SK-N-MC (cell line): ENCODE data around the gene COL6A2.

Experiments
- DNase-seq: peaks from one replicate; pipeline ENCODE4 v3.0.0-alpha.2; 2011; ENCODE audit warnings: low read depth, low spot score
- H3K27ac ChIP-seq: fragments of 200-600 bp; sonication (generic); 2 replicates; pipeline ENCODE4 v1.5.1; 2016; ENCODE audit warnings: mixed run types
- H3K36me3 ChIP-seq: fragments of 200-600 bp; sonication (generic); 2 replicates; pipeline ENCODE4 v1.6.1; 2017; ENCODE audit warnings: antibody characterized with exemption, low read length, mixed read lengths; ENCODE audit not compliant: insufficient read depth
- H3K4me3 ChIP-seq: fragments of 200-600 bp; sonication (generic); 2 replicates; pipeline ENCODE4 v1.5.1; 2016
- H3K9ac ChIP-seq: fragments of 200-600 bp; sonication (generic); 2 replicates; pipeline ENCODE4 v1.8.0; 2017; ENCODE audit warnings: mixed run types, mixed read lengths; ENCODE audit not compliant: insufficient read length
- H3K9me3 ChIP-seq: fragments of 200-600 bp; sonication (generic); 2 replicates; pipeline ENCODE4 v1.6.1; 2017; ENCODE audit warnings: low read depth, mild to moderate bottlenecking, antibody characterized with exemption, low read length, moderate library complexity, mixed read lengths
- EZH2 ChIP-seq: fragments of 200-600 bp; sonication (generic); IDR thresholded peaks from one replicate; pipeline ENCODE4 v1.6.1; 2017; ENCODE audit warnings: antibody characterized with exemption
- FOXP2 ChIP-seq: optimal IDR thresholded peaks from 2 replicates; pipeline ENCODE3; 2011; ENCODE audit warnings: mild to moderate bottlenecking, moderate library complexity; ENCODE audit not compliant: insufficient read depth; ENCODE audit errors: extremely low read length, control extremely low read depth
- POLR2AphosphoS5 ChIP-seq: IDR thresholded peaks from 2 replicates; pipeline ENCODE4 v1.6.1; 2012; ENCODE audit warnings: mild to moderate bottlenecking, low read depth, low read length, borderline replicate concordance

COL6A2 gene

DNA sequence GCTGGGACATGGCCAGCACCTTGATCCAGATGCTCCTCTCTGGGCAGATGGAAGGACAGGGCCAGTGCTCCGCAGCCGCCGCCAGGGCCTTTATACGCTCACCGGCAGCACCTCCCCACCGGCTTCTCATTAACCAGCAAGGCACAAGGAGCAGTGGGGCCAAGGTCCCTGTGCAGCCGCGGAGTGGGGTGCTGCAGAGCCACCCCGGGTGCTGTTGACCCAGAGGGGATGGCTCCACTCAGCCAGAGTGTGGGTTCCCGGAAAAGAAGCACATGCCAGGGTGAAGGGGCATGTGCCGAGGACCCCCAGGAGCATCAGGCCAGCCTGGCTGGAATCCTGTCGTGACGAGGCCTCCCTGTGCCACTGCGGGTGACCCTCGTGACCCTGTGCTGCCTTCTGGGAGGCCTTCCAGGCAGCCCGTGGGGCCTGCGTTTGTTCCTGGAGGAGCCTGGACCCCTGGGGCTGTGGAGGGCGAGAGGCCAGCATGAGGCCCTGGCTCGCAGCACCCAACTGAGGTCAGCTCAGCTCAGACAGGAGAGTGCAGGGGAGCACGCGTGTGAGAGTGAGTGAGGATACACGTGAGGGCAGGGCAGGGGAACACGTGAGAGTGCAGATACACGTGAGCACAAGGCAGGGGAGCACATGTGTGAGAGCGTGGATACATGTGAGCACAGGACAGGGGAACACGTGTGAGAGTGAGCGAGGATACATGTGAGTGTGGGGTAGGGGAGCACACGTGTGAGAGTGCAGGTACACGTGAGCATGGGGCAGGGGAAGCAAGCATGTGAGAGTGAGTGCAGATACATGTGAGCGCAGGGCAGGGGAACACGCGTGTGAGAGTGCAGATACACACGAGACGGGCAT, 57.8 kb downstream of the COL6A2 start, which contains the start of gene FTCD:
FTCD (minus strand) TSS at position 66 of the 864 bp plus-strand sequence; CDS start at position 10, 56 bp downstream.
- H3K9ac ChIP-seq, result no peak within 1 kb of the TSS
- no peak for TF ChIP-seq POLR2AphosphoS5
- TF ChIP-seq EZH2, result no peak
- TF ChIP-seq FOXP2, result no peak
- no peak for DNase-seq
- H3K36me3 ChIP-seq, result no peaks in the 10 kb centered on the region
- no peak within 1 kb of the TSS for H3K27ac ChIP-seq
- no peak within 1 kb of the TSS for H3K4me3 ChIP-seq
- no peaks in the 10 kb centered on the region for H3K9me3 ChIP-seq

DNA sequence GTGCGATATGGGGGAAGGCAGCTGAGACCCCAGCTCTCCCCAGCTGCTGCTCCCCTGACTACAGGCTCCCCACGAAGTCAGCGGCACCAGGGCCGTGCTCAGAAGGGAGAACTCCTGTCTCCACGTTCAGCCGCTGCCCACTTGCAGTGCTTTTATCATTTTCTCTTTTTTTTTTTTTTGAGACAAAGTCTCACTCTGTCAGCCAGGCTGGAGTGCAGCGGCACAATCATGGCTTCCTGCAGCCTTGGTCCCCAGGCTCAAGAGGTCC, 58.4 kb downstream of the COL6A2 start:
- H3K9ac ChIP-seq, result no peak overlapping the region

DNA sequence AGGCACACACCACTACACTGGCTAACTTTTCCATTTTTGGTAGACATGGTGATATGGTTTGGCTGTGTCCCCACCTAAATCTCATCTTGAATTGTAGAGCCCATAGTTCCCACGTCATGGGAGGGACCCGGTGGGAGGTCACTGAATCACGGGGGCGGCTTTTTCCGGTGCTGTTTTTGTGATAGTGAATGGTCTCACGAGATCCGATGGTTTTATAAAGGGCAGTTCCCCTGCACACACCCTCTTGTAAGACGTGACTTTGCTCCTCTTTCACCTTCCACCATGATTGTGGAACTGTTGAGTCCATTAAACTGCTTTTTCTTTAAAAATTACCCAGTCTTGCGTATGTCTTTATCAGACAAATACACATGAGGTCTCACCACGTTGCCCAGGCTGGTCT, 58.8 kb downstream of the COL6A2 start:
- Histone ChIP-seq H3K9me3 (no peaks in the 10 kb centered on the region), H3K27ac (no peak overlapping the region), H3K36me3 (no peaks in the 10 kb centered on the region), H3K9ac (no peak overlapping the region), H3K4me3 (no peak overlapping the region)
- no peak for DNase-seq
- no peak for TF ChIP-seq FOXP2
- TF ChIP-seq POLR2AphosphoS5, result no peak
- TF ChIP-seq EZH2, result no peak

More for the DNA sequence above, 58.4 kb downstream of the COL6A2 start:
- H3K9me3 ChIP-seq, result no peaks in the 10 kb centered on the region
- no peak for DNase-seq
- H3K36me3 ChIP-seq, result no peaks in the 10 kb centered on the region
- no peak for TF ChIP-seq POLR2AphosphoS5
- TF ChIP-seq EZH2, result no peak
- no peak for TF ChIP-seq FOXP2
- no peak overlapping the region for H3K27ac ChIP-seq
- H3K4me3 ChIP-seq, result no peak overlapping the region

DNA sequence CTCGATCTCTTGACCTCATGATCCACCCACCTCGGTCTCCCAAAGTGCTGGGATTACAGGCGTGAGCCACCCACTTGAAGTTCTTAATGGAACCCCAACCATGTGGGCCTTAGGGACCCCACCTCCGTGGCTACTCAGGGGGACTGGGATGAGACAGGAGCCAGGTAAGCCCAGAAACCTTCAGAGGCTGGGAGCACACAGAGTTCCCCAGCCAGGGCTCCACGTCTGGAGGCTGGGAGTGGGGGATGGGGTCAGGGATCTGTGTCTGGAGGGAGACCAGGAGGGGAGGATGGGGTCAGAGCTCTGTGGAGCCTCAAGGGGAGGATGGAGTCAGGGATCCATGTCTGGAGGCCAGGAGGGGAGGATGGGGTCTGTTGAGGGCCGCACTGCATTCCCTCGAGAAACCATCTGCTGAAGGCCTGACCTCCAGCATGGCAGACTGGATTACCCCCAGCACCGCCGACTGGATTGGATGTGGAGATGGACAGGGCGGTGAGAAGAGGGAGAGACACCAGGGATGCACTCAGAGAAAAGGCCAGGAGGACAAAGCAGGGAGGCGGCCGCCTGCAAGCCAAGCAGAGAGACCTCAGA, 59.6 kb downstream of the COL6A2 start:
- no peaks in the 10 kb centered on the region for H3K9me3 ChIP-seq
- no peak overlapping the region for H3K9ac ChIP-seq
- DNase-seq, result no peak
- no peaks in the 10 kb centered on the region for H3K36me3 ChIP-seq
- H3K27ac ChIP-seq, result no peak overlapping the region
- no peak for TF ChIP-seq POLR2AphosphoS5
- H3K4me3 ChIP-seq, result no peak overlapping the region

DNA sequence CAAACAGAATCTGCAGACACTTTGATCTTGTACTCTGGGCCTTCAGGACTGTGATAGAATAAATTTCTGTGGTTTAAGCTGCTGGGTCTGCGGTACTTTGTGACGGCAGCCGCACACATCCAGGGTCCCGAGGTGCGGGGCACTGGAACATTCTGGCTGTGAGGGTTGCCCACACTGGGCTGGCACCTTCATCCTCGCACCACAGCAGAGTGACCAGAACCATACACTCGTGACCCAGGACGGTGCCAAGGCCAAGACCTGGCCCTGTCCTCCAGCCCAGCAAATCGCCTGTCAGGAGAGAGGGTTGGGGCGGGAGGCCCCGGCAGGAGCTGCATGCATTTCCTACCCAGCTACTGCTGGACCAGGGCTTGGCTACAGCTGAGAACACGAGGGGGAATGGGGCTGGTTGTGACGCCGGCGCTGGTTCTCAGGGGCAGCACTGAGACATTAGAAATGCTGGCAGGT, 60.1 kb downstream of the COL6A2 start:
- DNase-seq, result no peak
- Histone ChIP-seq H3K27ac (no peak overlapping the region), H3K4me3 (no peak overlapping the region), H3K9ac (no peak overlapping the region), H3K9me3 (no peaks in the 10 kb centered on the region), H3K36me3 (no peaks in the 10 kb centered on the region)
- TF ChIP-seq FOXP2, result no peak

DNA sequence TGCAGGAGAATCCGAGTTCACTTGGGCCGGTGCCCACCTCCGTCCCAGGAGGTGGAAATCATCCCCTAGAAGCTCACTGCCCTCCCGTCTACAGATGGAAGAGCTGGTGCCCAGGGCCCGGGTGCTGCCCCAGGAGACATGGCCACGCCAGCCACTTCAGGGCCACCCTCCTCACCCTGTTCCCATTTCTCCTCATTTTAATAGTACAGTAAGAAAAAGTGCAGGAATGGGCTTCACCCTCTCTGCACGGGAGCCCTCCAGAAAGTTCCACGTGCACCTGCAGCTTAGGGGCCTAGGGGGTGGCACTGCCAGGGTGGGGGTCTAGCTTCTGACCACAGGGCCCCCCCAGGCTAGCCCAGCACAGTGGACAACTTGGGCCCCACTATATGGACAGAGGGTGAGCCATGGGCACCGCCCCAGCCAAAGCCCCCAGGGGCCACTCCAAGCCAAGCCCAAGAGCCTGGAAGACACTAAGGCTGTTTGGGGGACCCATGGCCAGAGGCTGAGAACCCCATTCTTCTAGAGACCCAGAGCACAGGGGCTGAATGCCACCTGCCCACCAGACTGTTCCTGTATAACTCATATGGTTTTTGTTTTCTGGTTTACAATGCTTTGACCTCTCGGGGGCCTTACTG, 60.9 kb downstream of the COL6A2 start:
- Histone ChIP-seq H3K9me3 (no peaks in the 10 kb centered on the region), H3K9ac (no peak overlapping the region), H3K27ac (no peak overlapping the region), H3K4me3 (no peak overlapping the region), H3K36me3 (no peaks in the 10 kb centered on the region)
- TF ChIP-seq EZH2 (no peak), FOXP2 (no peak), POLR2AphosphoS5 (no peak)
- DNase-seq, result no peak

DNA sequence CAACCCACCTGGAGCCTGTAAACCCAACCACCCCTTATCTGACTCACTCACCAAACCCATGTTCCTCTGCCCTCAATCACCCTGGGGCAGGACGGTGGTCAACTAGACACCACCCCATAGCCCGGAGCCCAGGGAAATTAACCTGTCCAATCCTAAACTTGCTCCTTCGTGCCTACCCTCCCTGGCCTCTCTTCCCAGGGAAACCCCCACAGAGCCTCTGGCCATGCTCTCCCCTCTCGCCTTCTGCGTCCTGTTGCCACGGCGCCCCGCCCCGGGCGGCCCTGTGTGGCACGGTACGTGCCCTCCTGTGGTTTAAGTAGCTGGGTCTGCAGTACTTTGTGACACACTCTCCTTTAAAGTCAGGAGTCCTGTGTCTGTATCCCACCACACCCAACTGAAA, 61.5 kb downstream of the COL6A2 start:
- Histone ChIP-seq H3K9ac (no peak overlapping the region), H3K4me3 (no peak overlapping the region)
- TF ChIP-seq EZH2 (no peak), FOXP2 (no peak), POLR2AphosphoS5 (no peak)

DNA sequence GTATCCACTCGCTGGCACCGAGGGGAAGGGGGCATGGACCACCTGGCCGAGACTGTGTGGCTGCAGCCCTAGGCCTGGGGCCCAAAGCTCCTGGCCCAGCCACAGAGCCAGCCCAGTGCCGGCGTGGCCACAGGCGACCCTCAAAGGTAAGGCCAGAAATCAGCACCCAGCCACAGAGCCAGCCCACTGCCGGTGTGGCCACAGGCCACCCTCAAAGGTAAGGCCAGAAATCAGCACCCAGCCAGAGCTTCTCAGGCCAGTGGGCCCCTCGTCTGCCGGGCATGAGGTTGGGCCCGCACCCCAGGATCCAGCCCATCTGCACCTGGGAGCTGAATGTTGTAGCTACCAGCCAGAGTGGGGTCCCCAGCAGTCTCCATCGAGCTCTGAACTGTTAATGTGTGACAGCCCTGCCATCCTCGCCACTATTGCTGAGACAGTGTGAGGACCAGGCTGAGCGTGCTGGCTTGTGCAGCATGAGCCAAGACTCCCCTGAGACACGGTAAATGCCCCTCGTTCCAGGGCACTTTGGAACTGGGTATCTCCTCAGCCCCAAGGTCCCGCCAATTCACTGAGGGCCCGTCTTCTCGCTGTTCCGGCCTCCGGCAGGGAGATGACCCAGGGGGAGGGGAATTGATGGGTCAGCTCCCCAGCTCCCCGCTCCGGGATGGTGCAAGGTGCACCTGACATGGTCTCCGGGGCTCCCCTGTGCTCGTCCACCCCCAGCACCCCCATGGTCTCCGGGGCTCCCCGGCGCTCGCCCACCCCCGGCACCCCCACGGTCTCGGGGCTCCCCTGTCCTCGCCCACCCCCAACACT, 62.1 kb downstream of the COL6A2 start:
- no peak for DNase-seq
- Histone ChIP-seq H3K9ac (no peak overlapping the region), H3K27ac (no peak overlapping the region), H3K9me3 (no peaks in the 10 kb centered on the region), H3K36me3 (no peaks in the 10 kb centered on the region), H3K4me3 (no peak overlapping the region)
- TF ChIP-seq FOXP2 (no peak), EZH2 (no peak), POLR2AphosphoS5 (no peak)

More for the DNA sequence above, 61.5 kb downstream of the COL6A2 start:
- DNase-seq, result no peak
- no peaks in the 10 kb centered on the region for H3K9me3 ChIP-seq
- no peaks in the 10 kb centered on the region for H3K36me3 ChIP-seq
- H3K27ac ChIP-seq, result no peak overlapping the region
